Activated CD8-positive, alpha-beta memory T cell treated with anti-CD3 and anti-CD28 coated beads for 36 hours (primary cell): Measurements from ENCODE around the gene RNLS. TPM values are rescaled to one million over a fixed set of nuclear protein-coding genes. Genes with fewer than 3 reads are reported as not detected.

Experiments used
- CTCF ChIA-PET: fragments of 350-600 bp; sonication (Branson Sonifier 250); formaldehyde crosslinking; loops from one replicate; lab custom pipeline; 2021; ENCODE audit warnings: antibody characterized with exemption; lab: Charles Lee
- POLR2A ChIA-PET: fragments of 350-600 bp; sonication (Branson Sonifier 250); formaldehyde crosslinking; loops from one replicate; lab custom pipeline; 2021; ENCODE audit warnings: antibody characterized with exemption; lab: Charles Lee
- total RNA-seq, 2 experiments: library from RNA; stranded (reverse); gene quantifications; one replicate each; pipeline ENCODE4 v1.2.3, GENCODE V29; 2021

The RNLS gene
- total RNA-seq, 2 experiments from 2014 or later: 4.3 to 6.2 TPM

DNA sequence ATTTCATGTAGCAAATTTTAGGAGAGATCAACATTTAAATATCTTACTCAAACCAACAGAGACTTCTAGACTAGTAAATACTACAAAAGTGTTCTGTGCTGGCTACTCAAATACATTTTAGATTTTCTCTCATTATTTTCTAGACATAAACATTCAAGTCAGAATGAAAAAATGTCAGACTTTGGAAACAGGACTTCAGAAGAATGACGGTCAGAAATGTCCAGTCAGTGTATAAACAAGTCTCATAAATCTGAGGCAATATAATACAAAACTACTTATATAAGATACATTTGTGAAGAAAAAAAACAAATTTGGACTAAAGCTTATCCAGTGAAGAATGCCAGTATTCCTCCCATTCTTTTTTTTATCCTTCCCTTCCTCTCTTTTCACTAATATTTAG, 25.9 kb downstream of the RNLS start:
- ChIA-PET POLR2A (no interaction called here), CTCF (no interaction called here)

- ChIA-PET CTCF (interaction anchor here (1.3 kb wide), 1 partner anchor 28 kb away, joined by 4 read pairs; the partner anchor contains the start of gene RNLS), POLR2A (no interaction called here)
Observed at GRCh38 chr10:88555190-88555908, 27.8 kb downstream of the RNLS start.

DNA sequence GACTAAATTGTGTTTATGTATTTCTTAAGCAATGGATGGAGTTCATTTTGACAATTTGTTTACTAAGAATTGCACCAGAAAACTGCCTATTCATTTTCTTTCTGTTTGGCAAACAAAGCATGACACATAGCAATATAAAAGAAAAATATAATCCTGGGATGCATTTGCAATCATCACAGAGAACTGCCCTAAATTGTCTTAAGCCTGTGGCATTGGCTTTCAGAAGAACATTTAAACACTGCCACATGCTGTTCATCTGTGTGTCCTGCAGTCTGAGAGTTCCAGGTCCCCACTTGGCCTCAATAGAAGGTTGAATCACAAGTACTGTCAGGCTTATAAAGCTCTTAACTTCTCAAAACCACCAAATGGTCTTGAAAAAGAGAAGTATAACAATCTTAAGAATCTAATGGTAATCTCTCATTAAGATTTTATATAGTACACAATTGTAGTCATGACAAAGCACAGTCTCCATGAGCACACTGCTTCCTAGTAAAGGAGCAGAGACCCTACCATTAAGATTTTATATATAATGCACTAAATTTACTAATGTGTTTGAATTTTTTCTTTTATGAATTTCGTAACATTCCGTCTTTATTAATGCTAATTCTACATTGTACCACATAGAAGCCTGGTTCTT, 29.9 kb downstream of the RNLS start:
- POLR2A ChIA-PET: no interaction called here
- CTCF ChIA-PET: no interaction called here

GRCh38 chr10:88551246-88551645, 31.9 kb downstream of the RNLS start:
- ChIA-PET POLR2A (no interaction called here), CTCF (no interaction called here)

GRCh38 chr10:88546497-88546896, 36.6 kb downstream of the RNLS start:
- ChIA-PET CTCF (no interaction called here), POLR2A (no interaction called here)

- ChIA-PET POLR2A (interaction anchor here (0.7 kb wide), 1 partner anchor 653 kb away, joined by 3 read pairs; no protein-coding TSS in a partner anchor), CTCF (no interaction called here)
Observed at GRCh38 chr10:88545359-88545758, 37.8 kb downstream of the RNLS start.

GRCh38 chr10:88544140-88544870, 38.8 kb downstream of the RNLS start:
- ChIA-PET POLR2A (interaction anchor here (0.7 kb wide), 1 partner anchor 652 kb away, joined by 3 read pairs; no protein-coding TSS in a partner anchor), CTCF (no interaction called here)

- CTCF ChIA-PET: no interaction called here
Observed at GRCh38 chr10:88542522-88542921, 40.6 kb downstream of the RNLS start.

GRCh38 chr10:88541116-88541626, 41.9 kb downstream of the RNLS start:
- ChIA-PET POLR2A (no interaction called here), CTCF (no interaction called here)

More at GRCh38 chr10:88542522-88542921, 40.6 kb downstream of the RNLS start:
- POLR2A ChIA-PET: no interaction called here

- ChIA-PET POLR2A (no interaction called here), CTCF (no interaction called here)
Observed at GRCh38 chr10:88540351-88540750, 42.8 kb downstream of the RNLS start.

DNA sequence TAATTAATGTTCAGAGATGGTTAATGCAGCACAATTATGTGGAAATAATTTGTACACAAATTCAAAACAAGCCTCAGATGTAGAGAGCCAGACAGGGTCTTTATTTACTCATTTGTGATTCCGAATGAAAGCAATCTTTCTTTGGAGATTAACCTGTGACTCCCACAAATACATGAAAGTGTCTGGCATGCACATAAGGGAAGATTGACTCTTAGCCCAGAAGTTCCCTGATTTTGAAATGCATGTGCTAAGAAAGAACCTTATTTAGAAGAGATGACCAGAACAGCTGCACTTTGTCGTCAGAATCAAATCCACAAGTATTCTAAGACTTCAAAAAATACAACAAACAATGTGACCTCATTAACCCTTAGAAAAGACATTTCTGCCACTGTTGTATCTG, 45.1 kb downstream of the RNLS start:
- ChIA-PET POLR2A (no interaction called here), CTCF (no interaction called here)

- ChIA-PET CTCF (no interaction called here), POLR2A (no interaction called here)
Observed at GRCh38 chr10:88537322-88537721, 45.8 kb downstream of the RNLS start.

- ChIA-PET CTCF (no interaction called here), POLR2A (no interaction called here)
Observed at GRCh38 chr10:88536437-88536836, 46.7 kb downstream of the RNLS start.

- ChIA-PET CTCF (no interaction called here), POLR2A (no interaction called here)
Observed at GRCh38 chr10:88534072-88534665, 48.9 kb downstream of the RNLS start.

GRCh38 chr10:88531392-88532052, 51.6 kb downstream of the RNLS start:
- ChIA-PET POLR2A (no interaction called here), CTCF (no interaction called here)

GRCh38 chr10:88530629-88531391, 52.3 kb downstream of the RNLS start:
- POLR2A ChIA-PET: no interaction called here
- CTCF ChIA-PET: no interaction called here

GRCh38 chr10:88530093-88530492, 53.0 kb downstream of the RNLS start:
- POLR2A ChIA-PET: no interaction called here

GRCh38 chr10:88528806-88529570, 54.1 kb downstream of the RNLS start:
- ChIA-PET CTCF (no interaction called here), POLR2A (no interaction called here)

More at GRCh38 chr10:88530093-88530492, 53.0 kb downstream of the RNLS start:
- CTCF ChIA-PET: no interaction called here
